GM18517 (cell line): ENCODE results near the gene NISCH.

Source experiments
- ATAC-seq: cut with Tn5 transposase; IDR thresholded peaks from one replicate; pipeline ENCODE4 v1.9.1; 2021; ENCODE audit warnings: mild to moderate bottlenecking, moderate library complexity; ENCODE audit not compliant: unreplicated experiment

The NISCH gene

GRCh38 chr3:52509753-52510328, 54.4 kb downstream of the NISCH start:
- no peak for ATAC-seq

DNA sequence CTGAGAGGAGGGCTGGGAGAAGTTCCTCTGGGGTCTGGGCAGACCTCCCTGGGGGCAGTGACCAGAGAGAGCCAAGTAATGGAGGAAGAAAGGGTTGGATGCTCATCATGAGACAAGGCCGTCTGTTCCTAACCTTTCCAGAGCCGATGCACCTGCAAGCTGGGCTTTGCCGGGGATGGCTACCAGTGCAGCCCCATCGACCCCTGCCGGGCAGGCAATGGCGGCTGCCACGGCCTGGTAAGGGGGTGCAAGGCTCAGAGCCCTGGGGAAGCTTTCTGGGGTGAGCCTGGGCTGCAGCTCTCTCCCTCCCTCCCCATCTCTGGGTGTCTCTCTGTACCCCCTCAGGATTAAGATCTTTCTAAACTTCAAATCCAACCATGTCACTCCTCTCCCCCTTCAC, 56.1 kb downstream of the NISCH start:
- ATAC-seq: no peak

DNA sequence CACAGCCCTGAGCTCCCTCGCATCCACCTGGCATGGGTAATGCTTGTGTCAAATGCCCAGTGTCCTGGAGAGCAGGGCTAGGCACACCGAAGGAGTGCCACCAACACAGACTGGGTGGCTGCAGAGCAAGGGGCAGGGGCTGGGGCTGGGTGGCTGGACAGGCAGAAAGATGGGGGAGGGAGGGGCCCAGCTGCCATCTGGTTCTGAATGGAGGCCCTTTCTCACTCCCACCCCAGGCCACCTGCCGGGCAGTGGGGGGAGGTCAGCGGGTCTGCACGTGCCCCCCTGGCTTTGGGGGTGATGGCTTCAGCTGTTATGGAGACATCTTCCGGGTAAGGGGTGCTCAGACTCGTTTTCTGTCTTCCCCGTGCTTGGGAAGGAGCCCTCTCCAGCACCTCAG, 56.7 kb downstream of the NISCH start:
- ATAC-seq: no peak

- ATAC-seq: no peak
Observed at GRCh38 chr3:52512727-52513126, 57.3 kb downstream of the NISCH start.

- ATAC-seq: no peak
Observed at GRCh38 chr3:52513281-52513680, 57.9 kb downstream of the NISCH start.

DNA sequence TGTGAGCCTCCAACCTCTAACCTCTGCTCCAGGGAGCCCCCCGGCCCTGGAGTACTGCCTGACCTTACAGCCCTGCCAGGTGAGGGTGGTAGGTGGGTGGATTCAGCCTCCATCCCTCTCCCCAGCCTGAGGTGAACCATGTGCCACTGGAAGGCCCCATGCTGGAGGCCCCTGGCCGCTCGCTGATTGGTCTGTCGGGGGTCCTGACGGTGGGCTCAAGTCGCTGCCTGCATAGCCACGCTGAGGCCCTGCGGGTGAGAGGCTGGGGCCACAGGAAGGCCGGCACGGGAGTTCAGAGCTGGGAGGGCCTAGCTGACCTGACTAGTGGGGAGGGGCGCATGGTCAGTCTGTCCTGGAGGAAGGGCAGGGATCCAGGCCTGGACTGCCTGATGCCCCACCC, 59.2 kb downstream of the NISCH start:
- no peak for ATAC-seq

DNA sequence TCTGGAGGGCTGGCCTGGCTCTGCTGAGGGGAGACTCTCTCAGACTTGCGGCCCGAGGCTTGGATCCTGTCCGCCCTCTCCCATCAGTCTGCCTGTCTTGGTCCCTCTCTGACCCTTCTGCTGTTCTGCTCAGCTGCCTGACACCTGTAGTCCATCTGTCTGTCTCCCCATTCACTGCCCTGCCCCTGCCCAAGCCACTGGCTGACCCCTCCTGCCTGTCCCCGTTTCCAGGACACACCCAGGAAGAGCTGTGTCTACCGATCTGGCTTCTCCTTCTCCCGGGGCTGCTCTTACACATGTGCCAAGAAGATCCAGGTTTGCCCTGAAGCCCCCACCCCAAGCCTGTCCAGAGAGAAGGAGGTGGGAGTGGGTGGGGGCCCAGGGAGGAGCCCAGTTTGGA, 59.8 kb downstream of the NISCH start:
- ATAC-seq: no peak

DNA sequence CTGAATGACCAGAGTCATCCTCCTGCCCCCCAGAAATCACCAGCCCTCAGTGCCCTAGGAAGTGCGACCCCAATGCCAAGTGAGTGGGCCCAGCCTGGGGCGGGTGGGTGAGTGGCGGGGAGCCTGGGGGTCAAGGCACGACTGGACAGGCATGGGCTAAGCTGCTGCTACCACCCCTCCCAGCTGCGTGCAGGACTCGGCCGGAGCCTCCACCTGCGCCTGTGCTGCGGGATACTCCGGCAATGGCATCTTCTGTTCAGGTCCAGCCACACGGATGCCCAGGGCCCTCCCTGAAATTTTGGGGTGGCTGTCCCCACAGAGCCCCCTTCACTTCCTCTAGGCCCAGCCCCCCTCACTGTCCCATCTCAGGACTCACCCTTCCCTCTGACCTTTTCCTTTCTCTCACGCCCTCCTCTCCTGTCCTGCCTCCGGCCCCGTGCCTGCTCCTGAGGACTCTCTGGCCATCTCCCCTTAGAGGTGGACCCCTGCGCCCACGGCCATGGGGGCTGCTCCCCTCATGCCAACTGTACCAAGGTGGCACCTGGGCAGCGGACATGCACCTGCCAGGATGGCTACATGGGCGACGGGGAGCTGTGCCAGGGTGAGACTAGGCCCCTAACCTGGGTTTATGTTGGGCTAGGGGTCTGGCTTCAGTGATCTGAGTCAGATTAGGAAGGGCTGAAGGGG, 61.2 kb downstream of the NISCH start:
- no peak for ATAC-seq

DNA sequence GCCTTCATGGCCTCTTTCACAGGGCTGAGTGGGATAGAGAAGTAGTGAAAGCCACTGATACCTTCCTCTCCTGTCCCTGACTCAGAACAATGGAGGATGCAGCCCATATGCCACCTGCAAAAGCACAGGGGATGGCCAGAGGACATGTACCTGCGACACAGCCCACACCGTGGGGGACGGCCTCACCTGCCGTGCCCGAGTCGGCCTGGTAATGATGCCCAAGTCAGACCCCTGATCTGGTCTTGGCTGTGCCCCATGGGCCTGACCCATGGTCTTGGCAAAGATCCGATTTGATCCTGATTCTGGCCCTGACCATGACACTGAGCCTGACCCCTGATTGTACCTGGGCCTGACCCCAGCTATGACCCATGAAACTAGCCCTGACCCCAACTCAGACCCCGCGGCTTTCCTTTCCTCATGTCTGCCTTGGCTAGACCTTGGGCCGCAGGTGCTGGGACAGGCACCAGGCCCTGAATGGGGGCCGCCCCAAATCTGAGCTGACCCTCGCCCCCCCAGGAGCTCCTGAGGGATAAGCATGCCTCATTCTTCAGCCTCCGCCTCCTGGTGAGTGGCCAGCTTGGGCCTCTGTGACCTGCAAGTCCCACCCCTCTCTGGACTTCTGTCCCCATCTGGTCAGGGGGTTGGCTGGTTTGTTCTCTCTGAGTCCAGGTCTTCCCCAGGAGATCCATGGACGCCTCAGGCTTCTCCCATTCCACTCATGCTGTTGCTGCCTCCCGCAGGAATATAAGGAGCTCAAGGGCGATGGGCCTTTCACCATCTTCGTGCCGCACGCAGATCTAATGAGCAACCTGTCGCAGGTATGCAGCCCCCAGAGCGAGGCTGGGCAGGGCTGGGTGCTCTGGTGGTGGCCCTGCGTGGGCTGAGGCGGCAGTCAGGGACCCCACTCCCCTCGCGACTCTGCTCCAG, 62.7 kb downstream of the NISCH start:
- no peak for ATAC-seq

GRCh38 chr3:52518723-52519444, 63.5 kb downstream of the NISCH start:
- ATAC-seq: no peak

GRCh38 chr3:52519445-52520140, 64.2 kb downstream of the NISCH start:
- no peak for ATAC-seq

- ATAC-seq: no peak
Observed at GRCh38 chr3:52520141-52520667, 64.8 kb downstream of the NISCH start.

DNA sequence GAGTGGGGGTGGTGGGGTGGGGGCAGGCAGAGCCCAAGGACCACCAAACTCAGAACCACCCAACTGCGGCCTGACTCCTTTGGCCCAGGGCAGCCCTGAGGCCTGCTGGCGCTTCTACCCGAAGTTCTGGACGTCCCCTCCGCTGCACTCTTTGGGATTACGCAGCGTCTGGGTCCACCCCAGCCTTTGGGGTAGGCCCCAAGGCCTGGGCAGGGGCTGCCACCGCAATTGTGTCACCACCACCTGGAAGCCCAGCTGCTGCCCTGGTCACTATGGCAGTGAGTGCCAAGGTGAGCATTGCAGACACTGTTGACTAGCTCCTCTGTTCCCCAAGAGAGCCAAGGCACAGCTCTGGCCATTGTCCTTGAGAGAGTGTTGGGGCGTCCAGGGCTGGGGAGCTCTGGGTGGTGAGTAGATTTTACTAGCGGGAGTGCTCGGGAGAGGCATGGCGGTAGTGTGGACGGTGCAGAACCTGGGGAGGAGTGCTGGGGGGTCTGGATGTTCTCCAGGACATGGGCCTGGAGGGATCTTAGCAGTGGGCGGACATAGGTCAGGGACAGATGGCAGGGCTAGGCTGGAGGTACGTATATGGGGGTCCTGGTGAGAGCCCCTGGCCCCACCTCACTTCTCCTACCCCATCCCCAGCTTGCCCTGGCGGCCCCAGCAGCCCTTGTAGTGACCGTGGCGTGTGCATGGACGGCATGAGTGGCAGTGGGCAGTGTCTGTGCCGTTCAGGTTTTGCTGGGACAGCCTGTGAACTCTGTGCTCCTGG, 65.5 kb downstream of the NISCH start:
- ATAC-seq: no peak

DNA sequence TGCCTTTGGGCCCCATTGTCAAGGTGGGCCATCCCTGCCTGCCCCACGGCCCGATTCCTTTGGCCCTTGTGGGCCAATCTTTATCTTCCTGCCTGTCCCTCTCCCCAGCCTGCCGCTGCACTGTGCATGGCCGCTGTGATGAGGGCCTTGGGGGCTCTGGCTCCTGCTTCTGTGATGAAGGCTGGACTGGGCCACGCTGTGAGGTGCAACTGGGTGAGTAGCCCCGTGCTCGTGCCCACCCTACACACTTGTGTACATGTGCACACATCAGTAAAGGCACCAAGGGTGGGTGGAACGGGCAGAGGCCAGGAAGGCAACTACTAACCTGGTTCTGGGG, 66.1 kb downstream of the NISCH start:
- ATAC-seq: no peak

GRCh38 chr3:52521881-52522650, 66.7 kb downstream of the NISCH start:
- no peak for ATAC-seq

DNA sequence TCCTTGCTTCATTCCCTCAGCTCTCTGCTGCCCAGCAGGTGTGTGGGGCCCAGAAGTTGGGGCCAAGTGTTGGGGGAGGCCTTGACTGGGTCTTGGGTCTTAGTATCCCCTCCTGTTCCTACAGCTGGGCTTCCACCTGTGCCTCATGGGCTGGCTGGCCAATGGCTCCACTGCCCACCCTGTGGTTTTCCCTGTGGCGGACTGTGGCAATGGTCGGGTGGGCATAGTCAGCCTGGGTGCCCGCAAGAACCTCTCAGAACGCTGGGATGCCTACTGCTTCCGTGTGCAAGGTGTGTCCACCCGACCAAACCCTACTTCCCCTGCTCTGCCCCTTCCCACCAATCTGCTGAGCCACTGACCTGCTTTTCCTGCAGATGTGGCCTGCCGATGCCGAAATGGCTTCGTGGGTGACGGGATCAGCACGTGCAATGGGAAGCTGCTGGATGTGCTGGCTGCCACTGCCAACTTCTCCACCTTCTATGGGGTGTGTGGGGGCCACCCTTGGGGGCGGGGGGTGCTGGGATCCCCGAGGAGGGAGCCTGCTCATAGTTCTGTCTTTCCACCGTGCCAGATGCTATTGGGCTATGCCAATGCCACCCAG, 67.3 kb downstream of the NISCH start:
- no peak for ATAC-seq

- ATAC-seq: no peak
Observed at GRCh38 chr3:52523386-52524257, 68.2 kb downstream of the NISCH start.
